DND-41 (cell line): Measurements from ENCODE around the gene PLK1.

Source experiments
- ATAC-seq: fragments of 200-7000 bp; cut with Tn5 transposase; 3 replicates; pipeline ENCODE4 v1.9.1; 2021; ENCODE audit warnings: low read depth; ENCODE audit not compliant: insufficient read depth
- DNase-seq: peaks from one replicate; pipeline ENCODE4 v3.0.0-alpha.2; 2020
- H2AFZ ChIP-seq: 2 replicates; pipeline ENCODE4 v1.6.0; 2012; ENCODE audit warnings: low read depth, low read length
- H3K27ac ChIP-seq: 2 replicates; pipeline ENCODE4 v1.5.1; 2012; ENCODE audit warnings: low read length, inconsistent platforms
- H3K27me3 ChIP-seq: fragments of 200-600 bp; sonication (generic); 2 replicates; pipeline ENCODE4 v1.6.0; 2012; ENCODE audit warnings: low read length, mild to moderate bottlenecking, inconsistent platforms; ENCODE audit not compliant: insufficient read depth, poor library complexity
- H3K36me3 ChIP-seq: 2 replicates; pipeline ENCODE4 v1.5.1; 2012; ENCODE audit warnings: low read length, inconsistent platforms; ENCODE audit not compliant: insufficient read depth
- H3K4me1 ChIP-seq: 2 replicates; pipeline ENCODE4 v1.5.1; 2012; ENCODE audit warnings: mild to moderate bottlenecking, low read length; ENCODE audit not compliant: insufficient read depth
- H3K4me2 ChIP-seq: 2 replicates; pipeline ENCODE4 v1.6.0; 2012; ENCODE audit warnings: mild to moderate bottlenecking, moderate library complexity, low read length, inconsistent platforms; ENCODE audit not compliant: insufficient read depth
- H3K4me3 ChIP-seq, 2 experiments: fragments of 200-600 bp in 1 of 2; shearing (Covaris generic) in 1 of 2; 2 replicates each; pipeline ENCODE4 v1.5.1; 2012 to 2016; ENCODE audit warnings: inconsistent platforms in 2 of 2, low read length in 2 of 2, mild to moderate bottlenecking in 2 of 2, low read depth in 1 of 2, moderate library complexity in 1 of 2
- H3K79me2 ChIP-seq: 2 replicates; pipeline ENCODE4 v1.6.0; 2012; ENCODE audit warnings: low read length, inconsistent platforms; ENCODE audit not compliant: insufficient read depth
- H3K9ac ChIP-seq: 2 replicates; pipeline ENCODE4 v1.6.0; 2012; ENCODE audit warnings: low read depth, mild to moderate bottlenecking, inconsistent platforms, low read length, moderate library complexity
- H3K9me3 ChIP-seq: 2 replicates; pipeline ENCODE4 v1.5.1; 2012; ENCODE audit warnings: low read length, moderate library complexity, mild to moderate bottlenecking, inconsistent platforms; ENCODE audit not compliant: insufficient read depth, severe bottlenecking
- H4K20me1 ChIP-seq: 2 replicates; pipeline ENCODE4 v1.6.0; 2012; ENCODE audit warnings: low read length; ENCODE audit not compliant: insufficient read depth
- CTCF ChIP-seq: IDR thresholded peaks from 2 replicates; pipeline ENCODE4 v1.5.1; 2012; ENCODE audit warnings: borderline replicate concordance, low read length, moderate library complexity, mild to moderate bottlenecking; ENCODE audit not compliant: poor library complexity, severe bottlenecking; ENCODE audit errors: extremely low read depth
- EZH2 ChIP-seq: IDR thresholded peaks from 3 replicates; pipeline ENCODE4 v1.6.1; 2012; ENCODE audit warnings: borderline replicate concordance, low read depth, mild to moderate bottlenecking, moderate library complexity, low read length, inconsistent platforms; ENCODE audit not compliant: severe bottlenecking

The PLK1 gene

DNA sequence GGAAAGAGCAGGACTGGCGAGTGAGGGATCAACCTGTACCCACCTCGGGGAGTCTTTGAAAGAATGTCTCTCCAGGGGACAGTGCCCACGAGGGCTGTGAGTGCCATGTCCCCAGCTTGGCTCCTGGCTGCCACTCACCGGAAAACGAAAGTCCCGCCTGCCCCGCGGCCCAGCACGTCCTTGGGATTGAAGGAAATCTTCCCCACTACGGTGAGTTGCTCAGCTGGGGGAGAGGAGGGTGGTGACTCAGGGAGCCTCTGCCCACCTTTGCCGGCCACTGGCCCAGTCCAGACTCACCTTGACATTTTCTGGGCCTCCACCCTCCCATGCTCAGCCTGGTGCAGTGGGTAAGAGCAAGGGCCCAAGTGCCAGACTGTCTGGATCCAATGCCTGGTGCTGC lies 17.1 kb downstream of the PLK1 start:
- DNase-seq (no peak), ATAC-seq (no peak)
- Histone ChIP-seq H3K4me3 (no peak overlapping the region), H4K20me1 (no peaks in the 10 kb centered on the region), H2AFZ (no peak overlapping the region), H3K9ac (no peak overlapping the region), H3K79me2 (no peaks in the 10 kb centered on the region), H3K27ac (no peak overlapping the region), H3K9me3 (no peaks in the 10 kb centered on the region), H3K4me2 (no peak overlapping the region), H3K4me1 (no peaks in the 10 kb centered on the region), H3K36me3 (peaks cover 5% of the 10 kb centered on the region), H3K27me3 (no peaks in the 10 kb centered on the region)
- no peak for TF ChIP-seq EZH2
- no peak for TF ChIP-seq CTCF

DNA sequence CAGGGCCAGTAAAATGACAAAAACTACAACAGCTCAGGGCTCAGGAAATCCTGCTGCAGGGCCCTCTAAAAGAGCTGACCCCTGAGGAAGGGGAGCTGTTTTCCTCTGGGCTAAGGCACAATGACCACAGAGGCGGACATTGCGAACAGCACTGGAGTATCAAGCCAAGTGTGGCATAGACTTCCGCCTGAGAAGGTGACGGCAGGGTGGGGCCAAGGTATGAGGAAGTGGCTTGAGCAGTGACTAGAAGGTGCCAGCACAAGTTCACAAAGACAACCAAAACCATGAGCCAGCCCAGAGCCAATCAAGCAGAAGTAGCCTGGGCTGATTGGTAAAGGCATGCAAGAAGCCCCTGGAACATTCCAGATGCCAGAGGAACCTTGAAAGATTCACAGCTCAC lies 20.4 kb downstream of the PLK1 start:
- Histone ChIP-seq H3K9me3 (no peaks in the 10 kb centered on the region), H3K36me3 (no peaks in the 10 kb centered on the region), H4K20me1 (no peaks in the 10 kb centered on the region; the same call in 1 of the 2 replicates), H3K4me3 (no peak overlapping the region), H3K4me1 (no peaks in the 10 kb centered on the region), H3K79me2 (no peaks in the 10 kb centered on the region), H3K27ac (no peak overlapping the region), H2AFZ (no peak overlapping the region), H3K4me2 (no peak overlapping the region), H3K9ac (no peak overlapping the region), H3K27me3 (no peaks in the 10 kb centered on the region)
- no peak for ATAC-seq
- no peak for TF ChIP-seq CTCF
- TF ChIP-seq EZH2: no peak
- DNase-seq: no peak

- DNase-seq (no peak), ATAC-seq (no peak)
- Histone ChIP-seq H2AFZ (no peak overlapping the region), H3K4me3 (no peak overlapping the region), H3K27ac (no peak overlapping the region), H3K4me2 (no peak overlapping the region), H3K4me1 (no peaks in the 10 kb centered on the region), H3K36me3 (no peaks in the 10 kb centered on the region), H4K20me1 (no peaks in the 10 kb centered on the region; the same call in 1 of the 2 replicates), H3K79me2 (no peaks in the 10 kb centered on the region), H3K27me3 (no peaks in the 10 kb centered on the region), H3K9ac (no peak overlapping the region), H3K9me3 (no peaks in the 10 kb centered on the region)
- no peak for TF ChIP-seq CTCF
- no peak for TF ChIP-seq EZH2
These were observed 21.4 kb downstream of the PLK1 start for GRCh38 chr16:23700093-23700492.

DNA sequence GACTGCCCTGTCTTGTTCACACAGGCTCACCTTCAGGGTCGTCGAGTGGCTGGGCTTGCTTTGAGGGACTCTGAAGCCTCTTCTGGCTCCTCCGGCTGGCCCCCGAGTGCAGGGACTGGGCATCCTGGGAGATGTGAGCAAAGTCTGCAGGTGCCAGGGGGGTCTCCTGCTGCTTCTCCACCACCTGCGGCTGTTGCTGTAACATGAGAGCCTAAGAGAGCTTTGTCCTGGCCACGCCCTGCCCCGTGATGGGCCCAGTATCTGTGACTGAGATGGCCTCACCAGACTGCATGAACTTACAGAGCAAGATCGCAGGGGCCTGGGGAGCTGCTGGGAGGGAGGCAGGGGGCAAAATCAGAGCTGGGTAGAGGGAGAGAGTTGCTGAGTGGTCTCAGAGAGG lies 21.8 kb downstream of the PLK1 start:
- Histone ChIP-seq H4K20me1 (no peaks in the 10 kb centered on the region; the same call in 1 of the 2 replicates), H3K79me2 (no peaks in the 10 kb centered on the region), H3K27me3 (no peaks in the 10 kb centered on the region), H3K36me3 (no peaks in the 10 kb centered on the region), H3K27ac (no peak overlapping the region), H3K9me3 (no peaks in the 10 kb centered on the region), H3K4me1 (no peaks in the 10 kb centered on the region), H3K4me3 (no peak overlapping the region), H3K9ac (no peak overlapping the region), H2AFZ (no peak overlapping the region), H3K4me2 (no peak overlapping the region)
- TF ChIP-seq EZH2 (no peak), CTCF (no peak)
- ATAC-seq (no peak), DNase-seq (no peak)
